A549 treated with CpdA at 1 μM for 4 hours (cell line): ENCODE data around the gene AICDA. TPM values are rescaled to one million over a fixed set of nuclear protein-coding genes. Genes with fewer than 3 reads are reported as not detected.

Experiments used
- total RNA-seq: library from RNA; stranded (reverse); fragments of 200-300 nt; extraction: Qiagen RNA extraction; gene quantifications from 5 replicates; pipeline ENCODE4 v1.2.3, GENCODE V29; 2022; ENCODE audit warnings: low read depth

AICDA gene
- 0.08 to 0.20 TPM (median 0.15 TPM) in 5 replicates for total RNA-seq

DNA sequence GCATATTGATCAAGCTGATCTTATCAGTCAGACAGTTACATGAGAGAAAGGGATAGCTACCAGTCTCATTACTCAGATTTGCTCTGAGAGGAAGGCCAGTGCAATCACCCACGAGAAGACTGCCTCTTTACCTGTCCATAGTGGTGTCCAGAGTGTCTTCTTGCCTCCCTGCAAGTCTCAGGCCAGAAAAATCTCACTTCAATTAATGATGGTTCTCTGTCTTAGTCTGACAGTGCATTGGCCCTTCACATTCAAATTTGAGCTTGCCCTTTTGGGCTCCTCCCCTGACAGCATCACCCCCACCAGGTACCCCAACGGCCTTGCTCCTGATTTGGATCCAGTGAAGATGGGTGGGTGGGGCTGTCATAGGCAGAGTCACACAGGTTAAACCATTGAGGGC lies at the start of gene AICDA:
AICDA (minus strand) TSS at position 231 of the 400 bp plus-strand sequence; CDS start at position 139, 92 bp downstream.

Other genes with a start within 250 kb of the AICDA start
- not detected in 5 replicates for gene CLEC6A, start 156.9 kb downstream of the AICDA start, total RNA-seq
- gene CLEC4D, start 99.4 kb downstream of the AICDA start, total RNA-seq, result not detected in 5 replicates
- 0.07 to 0.30 TPM (median 0.20 TPM) in 4 of 5 replicates, not detected in the other for gene CLEC4E, start 72.0 kb downstream of the AICDA start, total RNA-seq
- gene MFAP5, start 50.0 kb upstream of the AICDA start, total RNA-seq, result 0.06 to 0.31 TPM (median 0.24 TPM) in 4 of 5 replicates, not detected in the other
- 14.6 to 17.5 TPM (median 15.8 TPM) in 5 replicates for gene RIMKLB, start 85.1 kb upstream of the AICDA start, total RNA-seq
- gene A2ML1, start 209.8 kb upstream of the AICDA start, total RNA-seq, result not detected in 5 replicates